HG03175 (cell line): ENCODE data around the gene LIAS.
"Not testable (repeated sequence)": the region's sequence is repeated elsewhere in the genome, so short reads cannot be mapped to it uniquely, and the experiment has no call there.

Experiments
- ATAC-seq: cut with Tn5 transposase; IDR thresholded peaks from one replicate; pipeline ENCODE4 v1.9.1; 2021; ENCODE audit warnings: mild to moderate bottlenecking, moderate library complexity; ENCODE audit not compliant: unreplicated experiment

LIAS gene

DNA sequence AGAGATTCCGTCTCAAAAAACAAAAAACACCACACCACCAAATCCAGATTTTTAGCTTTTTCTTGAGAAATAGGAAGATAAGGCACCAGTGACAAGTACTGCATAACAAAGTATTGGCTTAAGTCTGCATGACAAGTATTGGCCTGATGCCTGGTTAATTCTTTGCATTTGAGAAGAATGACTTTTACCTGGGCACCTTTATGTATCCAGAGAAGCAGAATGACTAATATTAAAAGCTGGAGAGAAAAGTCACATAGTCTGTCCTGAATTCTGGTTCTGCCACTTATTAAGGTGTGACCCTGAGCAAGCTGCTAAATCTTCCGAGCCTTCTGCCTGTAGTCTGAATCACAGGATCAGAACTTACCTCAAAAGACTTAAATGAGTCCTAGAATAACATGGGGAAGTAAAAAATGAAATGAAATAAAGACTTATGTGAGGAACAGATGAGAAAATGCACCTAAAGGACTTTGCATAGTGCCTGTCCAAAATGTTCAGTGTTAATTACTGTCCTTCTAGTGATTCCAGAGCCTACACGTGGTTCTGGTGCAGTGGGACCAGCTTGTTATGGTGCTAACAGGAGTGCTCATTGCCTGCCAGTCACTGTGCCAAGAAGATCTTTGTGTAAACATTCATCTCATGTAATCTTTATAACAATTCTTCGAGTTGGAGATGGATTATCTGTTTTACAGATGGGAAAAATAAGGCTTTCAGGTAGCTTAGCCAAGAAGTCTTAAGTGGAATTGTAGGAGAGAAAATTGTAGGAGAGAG lies 36.8 kb downstream of the LIAS start:
- no peak for ATAC-seq

GRCh38 chr4:39497909-39498726 lies 39.3 kb downstream of the LIAS start:
- ATAC-seq = no peak

- no peak for ATAC-seq
These were observed 39.8 kb downstream of the LIAS start for GRCh38 chr4:39498727-39499020.

DNA sequence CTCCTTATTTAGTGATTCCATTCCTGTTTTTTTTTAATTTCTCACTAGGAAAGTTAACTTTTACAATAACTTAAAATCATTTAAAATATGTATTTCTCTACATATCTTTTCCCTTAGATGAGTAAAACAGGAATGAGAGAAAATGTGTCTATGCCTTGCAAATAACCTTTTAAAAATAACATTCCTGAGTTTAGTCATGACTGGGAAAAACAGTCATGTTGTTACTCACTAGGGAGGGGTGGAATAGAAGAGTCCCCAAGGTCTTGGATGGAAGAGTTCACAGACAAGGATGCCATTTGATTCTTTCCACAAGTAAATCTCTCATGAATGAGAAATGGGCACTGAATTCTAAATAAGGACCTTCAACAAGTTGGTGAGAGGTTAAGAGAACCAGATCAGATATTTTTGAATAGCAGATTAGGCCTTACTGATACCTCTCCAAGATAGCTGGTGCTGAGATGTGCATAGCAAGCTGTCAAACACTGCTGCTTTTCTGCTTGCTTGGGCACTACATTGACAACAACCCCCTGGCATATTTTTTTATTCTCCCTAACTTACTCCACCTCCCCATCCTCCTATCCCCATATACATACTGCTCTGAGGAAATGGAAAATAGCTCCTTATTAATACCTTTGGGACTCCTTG lies 43.3 kb downstream of the LIAS start:
- no peak for ATAC-seq

- ATAC-seq = not testable (repeated sequence)
These were observed 43.8 kb downstream of the LIAS start for GRCh38 chr4:39502664-39503035.

DNA sequence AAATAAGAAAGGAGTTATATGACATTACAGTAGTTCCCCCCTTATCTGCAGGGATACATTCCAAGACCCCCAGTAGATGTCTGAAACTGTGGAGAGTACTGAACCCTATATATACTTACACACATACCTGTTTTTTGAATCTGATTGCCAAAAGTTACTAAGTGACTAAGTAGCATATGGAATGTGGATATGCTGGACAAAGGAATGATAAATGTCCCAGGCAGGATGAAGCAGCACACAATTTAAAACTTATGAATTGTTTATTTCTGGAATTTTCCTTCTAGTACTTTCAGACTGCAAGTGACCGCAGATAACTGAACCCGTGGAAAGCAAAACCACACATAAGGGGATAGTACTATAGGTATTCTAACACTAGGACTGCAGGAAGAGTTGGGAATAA lies 45.7 kb downstream of the LIAS start:
- ATAC-seq = no peak

DNA sequence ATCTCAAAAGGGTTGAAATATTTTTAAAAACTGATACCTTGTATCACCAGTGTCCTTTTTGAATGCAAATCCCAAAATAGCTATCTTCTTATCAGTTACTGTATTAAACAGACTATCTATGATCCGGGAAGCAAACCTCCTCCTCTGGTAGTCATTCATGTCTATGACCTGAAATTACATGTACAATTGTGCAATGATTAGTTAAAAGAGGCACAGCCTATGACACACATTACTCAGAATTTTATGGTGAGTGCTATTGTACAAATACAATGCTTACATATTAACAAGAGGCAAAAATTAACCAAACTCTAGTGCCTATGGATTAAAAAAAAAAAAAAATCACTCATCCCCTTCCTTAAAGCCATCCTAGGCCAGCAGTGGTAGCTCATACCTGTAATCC lies 46.7 kb downstream of the LIAS start:
- ATAC-seq = no peak

DNA sequence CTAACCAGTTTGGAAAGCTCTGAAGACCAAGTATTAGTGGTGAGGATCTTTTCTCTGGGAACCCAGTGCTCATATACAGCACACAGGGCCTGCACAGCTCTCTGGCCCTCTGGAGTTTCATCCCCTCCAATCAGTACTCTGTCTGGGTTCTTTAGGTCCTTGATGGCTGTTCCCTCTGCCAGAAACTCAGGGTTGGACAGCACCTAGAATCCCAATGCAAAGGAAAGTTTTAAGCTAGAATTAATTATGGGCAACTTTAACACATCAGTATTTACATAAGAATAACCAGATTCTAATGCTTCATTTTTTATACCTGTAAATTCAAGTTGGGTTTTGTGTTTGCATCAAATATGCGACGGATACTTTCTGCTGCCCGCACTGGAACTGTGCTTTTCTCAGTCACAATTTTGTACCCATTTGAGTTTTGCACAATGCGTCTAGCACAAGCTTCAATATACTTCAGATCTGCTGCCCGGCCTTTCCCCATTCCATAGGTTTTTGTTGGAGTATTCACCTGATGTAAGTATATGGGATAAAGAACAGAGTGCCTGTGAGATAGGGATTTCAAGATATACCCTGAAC lies 51.6 kb downstream of the LIAS start:
- no peak for ATAC-seq

- ATAC-seq = not testable (repeated sequence)
These were observed 55.4 kb downstream of the LIAS start for GRCh38 chr4:39514266-39514665.

DNA sequence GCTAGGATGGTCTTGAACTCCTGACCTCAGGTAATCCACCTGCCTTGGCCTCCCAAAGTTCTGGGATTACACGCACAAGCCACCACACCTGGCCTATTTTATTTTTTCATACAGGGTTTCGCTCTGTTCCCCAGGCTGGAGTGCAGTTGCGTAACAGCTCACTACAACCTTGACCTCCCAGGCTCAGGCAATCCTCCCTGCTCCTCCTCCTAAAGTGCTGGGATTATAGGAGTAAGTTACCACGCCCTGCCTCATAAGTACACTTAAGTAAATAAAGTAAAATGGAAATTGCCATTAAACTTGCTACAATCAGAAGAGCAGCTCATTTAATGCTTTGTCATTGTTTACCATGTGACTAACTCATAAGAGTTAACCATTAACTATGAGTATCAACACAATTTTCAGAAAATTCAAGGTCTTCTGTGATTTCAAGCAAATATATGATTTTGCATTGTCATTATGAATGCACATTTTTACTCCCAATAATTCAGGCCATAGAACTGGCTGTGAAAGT lies 56.1 kb downstream of the LIAS start:
- ATAC-seq = no peak

- ATAC-seq = not testable (repeated sequence)
These were observed 57.0 kb downstream of the LIAS start for GRCh38 chr4:39515669-39516401.

GRCh38 chr4:39516407-39516966 lies 57.6 kb downstream of the LIAS start:
- no peak for ATAC-seq

DNA sequence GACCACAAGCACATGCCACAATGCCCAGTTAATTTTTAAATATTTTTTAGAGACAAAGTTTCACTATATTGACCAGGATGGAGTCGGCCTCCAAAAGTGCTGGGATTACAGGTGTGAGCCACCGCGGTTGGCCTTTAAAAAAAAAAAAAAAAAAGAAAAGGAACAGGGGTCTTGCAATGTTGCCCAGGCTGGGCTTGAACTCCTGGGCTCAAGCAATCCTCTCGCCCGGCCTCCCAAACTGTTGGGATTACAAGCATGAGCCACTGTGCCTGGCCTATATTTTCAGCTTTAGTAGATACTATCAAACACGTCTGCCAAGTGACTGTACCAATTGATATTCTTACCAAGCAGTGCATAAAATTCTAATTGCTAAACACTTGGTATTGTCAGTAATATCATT lies 59.6 kb downstream of the LIAS start:
- ATAC-seq = no peak

GRCh38 chr4:39521253-39521919 lies 62.5 kb downstream of the LIAS start:
- ATAC-seq = no peak

GRCh38 chr4:39522068-39522467 lies 63.2 kb downstream of the LIAS start:
- ATAC-seq = no peak

DNA sequence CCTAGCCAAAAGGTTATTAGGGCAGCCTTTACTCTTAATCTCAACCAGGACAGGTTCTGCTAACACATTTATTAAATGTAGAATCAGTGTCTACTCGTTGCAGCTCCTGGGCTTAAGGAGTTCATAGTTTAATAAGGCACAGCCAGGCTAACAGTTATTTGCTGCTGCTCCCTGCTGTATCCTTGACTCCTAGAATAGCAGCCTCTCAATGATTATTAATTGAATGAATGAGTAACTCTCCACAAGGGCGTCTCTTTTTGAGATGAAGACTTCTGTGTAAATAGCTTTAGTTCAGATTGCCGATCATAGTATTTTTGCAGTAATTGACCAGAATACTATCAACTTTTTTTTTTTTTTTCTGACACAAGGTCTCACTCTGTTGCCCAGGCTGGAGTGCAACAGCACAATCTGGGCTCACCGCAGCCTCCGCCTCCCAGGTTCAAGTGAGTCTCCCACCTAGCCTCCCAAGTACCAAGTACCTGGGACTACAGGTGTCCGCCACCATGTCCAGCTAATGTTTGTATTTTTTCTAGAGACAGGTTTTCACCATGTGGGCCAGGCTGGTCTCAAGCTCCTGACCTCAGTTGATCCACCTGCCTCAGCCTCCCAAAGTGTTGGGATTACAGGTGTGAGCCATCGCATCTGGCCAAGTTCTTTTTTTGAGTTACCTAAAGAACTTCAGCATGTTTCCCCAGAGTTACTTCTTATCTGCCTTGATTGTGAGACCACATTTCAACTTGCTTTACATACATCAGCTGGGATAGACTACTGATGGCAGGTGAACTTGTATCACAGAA lies 65.5 kb downstream of the LIAS start:
- no peak for ATAC-seq

GRCh38 chr4:39525822-39526690 lies 67.2 kb downstream of the LIAS start:
- ATAC-seq = no peak

GRCh38 chr4:39526765-39527295 lies 68.0 kb downstream of the LIAS start:
- ATAC-seq = no peak
